ENCODE measurements around the gene DCAF8. TPM values are rescaled to one million over a fixed set of nuclear protein-coding genes. Genes with fewer than 3 reads are reported as not detected.

Gene DCAF8
- total RNA-seq, 4 donors from 2014 or later = 126 to 186 (median 172) TPM

DNA sequence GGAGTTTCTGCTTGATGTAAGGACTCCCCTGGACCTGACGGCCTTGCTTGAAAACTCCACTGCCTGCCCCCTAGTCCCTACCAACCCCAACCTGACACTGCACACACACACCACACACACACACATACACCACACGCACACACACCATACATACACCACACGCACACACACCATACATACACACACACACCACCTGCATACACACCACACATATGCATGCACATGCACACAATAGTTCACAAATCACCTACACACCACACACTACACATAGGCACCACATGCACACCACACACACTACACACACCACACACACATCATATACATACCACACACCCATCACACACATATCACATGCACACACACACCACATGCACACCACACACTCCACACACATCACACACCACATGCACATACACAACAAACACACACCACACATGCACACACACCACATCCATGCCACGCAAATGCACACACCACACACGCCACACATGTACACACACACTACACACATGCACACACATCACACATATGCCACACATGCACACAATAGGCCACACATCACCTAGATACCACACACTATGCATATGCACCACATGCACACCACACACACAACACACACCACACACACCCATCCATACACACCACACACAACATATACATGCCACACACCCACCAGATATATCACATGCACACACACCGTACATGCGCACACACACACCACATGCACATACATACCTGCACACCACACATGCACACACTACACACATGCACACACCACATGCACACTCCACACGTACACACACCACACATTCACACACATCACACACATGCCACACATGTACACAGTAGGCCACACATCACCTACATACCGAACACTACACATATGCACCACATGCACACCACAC lies 68.3 kb downstream of the DCAF8 start:
- Histone ChIP-seq H3K9me3 (no peaks in the 10 kb centered on the region), H3K4me1 (peaks cover 0 to 25% (median 4%) of the 10 kb centered on the region in 4 donors), H3K27ac (no peak overlapping the region), H3K36me3 (no peaks in the 10 kb centered on the region), H3K4me3 (no peak overlapping the region), H3K27me3 (no peaks in the 10 kb centered on the region)
- TF ChIP-seq POLR2A (IDR thresholded peaks at IDR 0.05) = no peak
- TF ChIP-seq, protein P1, sequence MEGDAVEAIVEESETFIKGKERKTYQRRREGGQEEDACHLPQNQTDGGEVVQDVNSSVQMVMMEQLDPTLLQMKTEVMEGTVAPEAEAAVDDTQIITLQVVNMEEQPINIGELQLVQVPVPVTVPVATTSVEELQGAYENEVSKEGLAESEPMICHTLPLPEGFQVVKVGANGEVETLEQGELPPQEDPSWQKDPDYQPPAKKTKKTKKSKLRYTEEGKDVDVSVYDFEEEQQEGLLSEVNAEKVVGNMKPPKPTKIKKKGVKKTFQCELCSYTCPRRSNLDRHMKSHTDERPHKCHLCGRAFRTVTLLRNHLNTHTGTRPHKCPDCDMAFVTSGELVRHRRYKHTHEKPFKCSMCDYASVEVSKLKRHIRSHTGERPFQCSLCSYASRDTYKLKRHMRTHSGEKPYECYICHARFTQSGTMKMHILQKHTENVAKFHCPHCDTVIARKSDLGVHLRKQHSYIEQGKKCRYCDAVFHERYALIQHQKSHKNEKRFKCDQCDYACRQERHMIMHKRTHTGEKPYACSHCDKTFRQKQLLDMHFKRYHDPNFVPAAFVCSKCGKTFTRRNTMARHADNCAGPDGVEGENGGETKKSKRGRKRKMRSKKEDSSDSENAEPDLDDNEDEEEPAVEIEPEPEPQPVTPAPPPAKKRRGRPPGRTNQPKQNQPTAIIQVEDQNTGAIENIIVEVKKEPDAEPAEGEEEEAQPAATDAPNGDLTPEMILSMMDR (IDR thresholded peaks at IDR 0.05) = no peak
- TF ChIP-seq EP300 (IDR thresholded peaks at IDR 0.05) = no peak
- WGBS, 2 donors = 80 to 83% methylated on average over 9 of the region's 9 CpGs
- DNase-seq (ENCODE audit: low spot score in 2 of 2) = no peak

DNA sequence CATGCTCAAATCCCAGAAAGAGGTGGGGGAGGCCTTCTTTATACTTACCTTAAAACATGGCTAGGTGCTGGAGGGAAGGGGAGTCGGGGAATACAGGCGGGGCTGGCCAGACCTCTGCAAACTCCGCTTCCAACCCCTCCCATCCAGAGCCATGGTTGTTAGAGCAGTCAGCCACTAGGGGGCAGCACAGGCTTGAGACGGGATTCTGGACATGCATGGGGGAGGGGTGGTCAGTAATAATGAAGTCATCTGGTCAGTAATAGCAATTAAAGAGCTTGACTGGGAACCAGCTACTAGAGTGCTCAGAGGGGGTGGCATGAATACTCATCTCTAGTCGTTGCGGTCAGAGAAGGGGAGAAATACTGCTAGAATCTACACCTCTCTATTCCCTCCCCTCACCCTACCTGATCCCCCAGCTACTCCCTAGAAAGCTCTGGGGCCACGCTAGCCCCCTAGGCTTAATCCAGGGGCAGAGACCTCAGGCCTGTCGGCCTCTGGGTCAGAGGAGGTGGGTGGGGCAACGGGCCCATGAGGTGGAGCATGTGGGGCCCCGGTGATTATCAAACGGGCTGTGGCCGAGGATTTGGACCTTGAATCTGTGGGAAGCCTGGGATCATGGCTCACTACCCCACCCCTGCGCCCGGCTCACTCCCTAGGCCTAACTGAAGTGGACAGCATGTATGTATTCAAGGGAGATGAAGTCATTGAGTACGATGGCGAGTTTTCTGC lies 69.1 kb downstream of the DCAF8 start:
- WGBS, 2 donors = 28 to 34% methylated on average over 15 to 16 of the region's 16 CpGs
- H3K4me3 ChIP-seq = no peak overlapping the region

DNA sequence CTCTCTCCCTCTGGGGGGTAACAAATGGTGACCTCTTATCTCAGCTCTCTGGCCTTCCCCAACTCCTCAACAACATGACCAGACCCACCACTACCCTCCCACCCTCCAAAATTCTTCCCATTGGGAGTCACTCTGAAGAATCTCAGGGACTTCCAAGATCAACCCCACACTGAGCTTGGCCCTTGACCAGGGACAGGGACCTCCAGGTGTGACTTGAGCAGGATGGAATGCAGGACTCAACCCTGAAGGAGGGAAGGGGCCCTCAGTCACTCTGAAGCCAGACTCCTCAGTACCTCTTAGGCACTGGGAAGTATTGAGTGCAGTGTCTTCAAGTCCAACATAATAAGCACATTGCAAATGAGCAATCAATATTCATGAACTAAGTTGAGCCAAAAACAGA lies 70.1 kb downstream of the DCAF8 start:
- no peaks in the 10 kb centered on the region for H3K36me3 ChIP-seq
- no peak for DNase-seq (ENCODE audit: low spot score in 2 of 2)
- no peaks in the 10 kb centered on the region for H3K27me3 ChIP-seq
- H3K9me3 ChIP-seq = no peaks in the 10 kb centered on the region
- peaks cover 0 to 25% (median 4%) of the 10 kb centered on the region in 4 donors for H3K4me1 ChIP-seq
- no peak overlapping the region for H3K27ac ChIP-seq
- TF ChIP-seq POLR2A (IDR thresholded peaks at IDR 0.05) (no peak), EP300 (IDR thresholded peaks at IDR 0.05) (no peak)
- TF ChIP-seq, protein P1 (IDR thresholded peaks at IDR 0.05) = no peak
- H3K4me3 ChIP-seq = no peak overlapping the region

More for the DNA sequence above, 69.1 kb downstream of the DCAF8 start:
- TF ChIP-seq, protein P1 (IDR thresholded peaks at IDR 0.05) = peak; percentile 86 to 98 (median 97)
- TF ChIP-seq EP300 (IDR thresholded peaks at IDR 0.05) = peak in 1 of 2 donors; percentile 27
- no peak for TF ChIP-seq POLR2A (IDR thresholded peaks at IDR 0.05)
- Histone ChIP-seq H3K9me3 (no peaks in the 10 kb centered on the region), H3K27ac (no peak overlapping the region), H3K27me3 (no peaks in the 10 kb centered on the region), H3K36me3 (no peaks in the 10 kb centered on the region), H3K4me1 (peaks cover 0 to 25% (median 4%) of the 10 kb centered on the region in 4 donors)
- peak; percentile 80 to 94 for DNase-seq (ENCODE audit: low spot score in 2 of 2)

DNA sequence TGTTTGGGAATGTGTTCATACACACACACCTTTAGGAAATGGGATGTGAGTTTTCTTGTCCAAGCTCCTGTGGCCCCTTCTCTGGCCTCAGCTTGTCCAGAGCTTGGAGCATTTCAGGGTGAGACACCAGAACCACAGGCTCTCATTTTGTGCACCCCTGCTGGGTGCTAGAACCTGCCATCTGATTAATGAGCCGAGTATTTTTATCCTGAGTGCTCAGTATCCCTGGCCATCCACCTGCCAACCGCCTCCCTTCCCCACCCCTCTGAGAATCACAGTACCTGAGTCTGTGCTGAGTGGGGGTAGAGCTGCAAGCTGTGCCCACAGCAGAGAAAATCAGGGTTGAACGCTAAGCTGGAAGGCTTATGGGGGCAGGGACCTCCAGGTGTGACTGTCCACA lies 70.6 kb downstream of the DCAF8 start:
- Histone ChIP-seq H3K4me1 (peaks cover 0 to 25% (median 4%) of the 10 kb centered on the region in 4 donors), H3K9me3 (no peaks in the 10 kb centered on the region), H3K4me3 (no peak overlapping the region), H3K27me3 (no peaks in the 10 kb centered on the region), H3K36me3 (no peaks in the 10 kb centered on the region), H3K27ac (no peak overlapping the region)
- 73 to 95% methylated on average over 3 of the region's 3 CpGs for WGBS, 2 donors
- no peak for DNase-seq (ENCODE audit: low spot score in 2 of 2)
- TF ChIP-seq, protein P1 (IDR thresholded peaks at IDR 0.05) = no peak
- no peak for TF ChIP-seq POLR2A (IDR thresholded peaks at IDR 0.05)
- no peak for TF ChIP-seq EP300 (IDR thresholded peaks at IDR 0.05)
